ENCODE data around the gene SH3GL3. TPM values are rescaled to one million over a fixed set of nuclear protein-coding genes. Genes with fewer than 3 reads are reported as not detected.

Gene SH3GL3
- polyA plus RNA-seq, 4 donors, result 9.3 to 13.2 (median 10.3) TPM

GRCh38 chr15:83610132-83610531 is 163.0 kb downstream of the SH3GL3 start:
- DNase-seq (ENCODE audit: low read depth in 4 of 4, low spot score in 3 of 4), result no peak

GRCh38 chr15:83610901-83611685 is 164.0 kb downstream of the SH3GL3 start:
- DNase-seq (ENCODE audit: low read depth in 4 of 4, low spot score in 3 of 4), result no peak

- DNase-seq (ENCODE audit: low read depth in 4 of 4, low spot score in 3 of 4), result no peak
Measured at GRCh38 chr15:83612226-83612625, 165.1 kb downstream of the SH3GL3 start.

GRCh38 chr15:83612898-83613635 is 165.9 kb downstream of the SH3GL3 start:
- no peak for DNase-seq (ENCODE audit: low read depth in 4 of 4, low spot score in 3 of 4)

GRCh38 chr15:83613714-83614113 is 166.6 kb downstream of the SH3GL3 start:
- DNase-seq (ENCODE audit: low read depth in 4 of 4, low spot score in 3 of 4), result no peak

GRCh38 chr15:83616840-83617239 is 169.7 kb downstream of the SH3GL3 start:
- no peak for DNase-seq (ENCODE audit: low read depth in 4 of 4, low spot score in 3 of 4)

- no peak for DNase-seq (ENCODE audit: low read depth in 4 of 4, low spot score in 3 of 4)
Measured at GRCh38 chr15:83626171-83626802, 179.1 kb downstream of the SH3GL3 start.

GRCh38 chr15:83631534-83631933 is 184.4 kb downstream of the SH3GL3 start:
- no peak for DNase-seq (ENCODE audit: low read depth in 4 of 4, low spot score in 3 of 4)

GRCh38 chr15:83643201-83643600 is 196.1 kb downstream of the SH3GL3 start:
- no peak for DNase-seq (ENCODE audit: low read depth in 4 of 4, low spot score in 3 of 4)

GRCh38 chr15:83644439-83644838 is 197.3 kb downstream of the SH3GL3 start:
- DNase-seq (ENCODE audit: low read depth in 4 of 4, low spot score in 3 of 4), result no peak

- DNase-seq (ENCODE audit: low read depth in 4 of 4, low spot score in 3 of 4), result no peak
Measured at GRCh38 chr15:83650831-83651230, 203.7 kb downstream of the SH3GL3 start.

GRCh38 chr15:83651541-83651940 is 204.4 kb downstream of the SH3GL3 start:
- DNase-seq (ENCODE audit: low read depth in 4 of 4, low spot score in 3 of 4), result no peak

GRCh38 chr15:83652626-83653204 is 205.6 kb downstream of the SH3GL3 start:
- no peak for DNase-seq (ENCODE audit: low read depth in 4 of 4, low spot score in 3 of 4)

- no peak for DNase-seq (ENCODE audit: low read depth in 4 of 4, low spot score in 3 of 4)
Measured at GRCh38 chr15:83653288-83653638, 206.1 kb downstream of the SH3GL3 start.

GRCh38 chr15:83653639-83654378 is 206.7 kb downstream of the SH3GL3 start, which contains the start of gene ADAMTSL3:
ADAMTSL3 (plus strand) TSS chr15:83654123; CDS start chr15:83655762, 1,639 bp downstream.
- DNase-seq (ENCODE audit: low read depth in 4 of 4, low spot score in 3 of 4), result peak; percentile 22 to 26 (median 25)

GRCh38 chr15:83654379-83655236 is 207.5 kb downstream of the SH3GL3 start:
- DNase-seq (ENCODE audit: low read depth in 4 of 4, low spot score in 3 of 4), result peak in 1 of 4 donors; percentile 13

- DNase-seq (ENCODE audit: low read depth in 4 of 4, low spot score in 3 of 4), result no peak
Measured at GRCh38 chr15:83655237-83655616, 208.1 kb downstream of the SH3GL3 start.

- DNase-seq (ENCODE audit: low read depth in 4 of 4, low spot score in 3 of 4), result no peak
Measured at GRCh38 chr15:83656192-83656591, 209.1 kb downstream of the SH3GL3 start.

GRCh38 chr15:83656943-83657528 is 209.9 kb downstream of the SH3GL3 start:
- DNase-seq (ENCODE audit: low read depth in 4 of 4, low spot score in 3 of 4), result no peak

Measured in right renal pelvis (tissue), 4 donors.